DMS53 treated with DMSO at 0.1 percent for 48 hours (cell line): ENCODE measurements around the gene HRH1.
"Not testable (repeated sequence)": the region's sequence is repeated elsewhere in the genome, so short reads cannot be mapped to it uniquely, and the experiment has no call there.

ENCODE experiments used
- DNase-seq: peaks from one replicate; lab custom pipeline; 2025; ENCODE audit not compliant: unreplicated experiment; lab: John Stamatoyannopoulos, UW

Gene HRH1

DNA sequence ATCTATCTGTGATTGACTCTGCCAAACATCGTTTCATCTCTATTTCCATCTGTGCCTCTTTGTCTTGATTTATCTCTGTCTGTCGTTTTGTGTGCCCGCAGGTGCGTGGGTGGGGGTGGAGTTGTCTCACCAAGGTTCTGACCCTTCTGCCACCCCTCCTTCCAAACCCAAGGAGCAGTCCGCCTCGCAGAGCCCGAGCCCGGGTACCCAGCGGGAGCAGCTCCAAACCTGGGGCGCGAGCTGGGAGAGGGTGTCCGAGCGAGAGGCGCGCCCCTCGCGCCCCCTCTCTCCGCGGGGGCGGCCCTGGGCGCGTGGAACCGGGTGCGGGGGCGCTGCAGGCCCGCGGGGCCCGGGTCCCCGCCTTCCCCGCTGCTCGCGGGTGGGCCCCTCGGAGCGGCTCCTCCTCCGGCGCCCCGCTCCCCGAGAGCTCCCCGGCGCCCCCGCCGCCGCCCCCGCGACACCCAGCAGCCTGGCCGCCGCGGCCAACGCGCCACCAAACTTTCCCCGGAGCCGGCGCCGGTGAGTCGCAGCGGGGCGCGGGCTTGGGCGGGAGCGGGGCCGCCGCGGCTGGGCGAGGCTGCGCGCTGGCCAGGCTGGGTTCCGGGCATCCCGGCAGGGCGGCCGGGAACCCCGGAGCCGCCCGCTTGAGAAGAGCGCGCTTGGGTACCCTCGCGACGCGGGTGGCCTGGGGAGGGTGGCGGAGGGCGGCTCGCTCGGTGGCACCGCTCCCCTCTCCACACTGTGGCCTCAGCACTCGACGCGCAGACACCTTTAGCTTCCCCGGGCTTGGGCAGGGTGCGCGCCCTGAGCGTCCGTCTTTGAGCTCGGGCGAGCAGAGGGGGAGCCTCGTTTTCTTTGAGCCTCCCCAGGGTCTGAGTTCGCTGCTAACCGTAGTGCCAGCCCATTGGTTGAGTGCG lies at the start of gene HRH1:
HRH1 (plus strand) TSS at position 458 of the 917 bp plus-strand sequence. CDS start 104,545 bp downstream, outside the sequence.
- DNase-seq = no peak

DNA sequence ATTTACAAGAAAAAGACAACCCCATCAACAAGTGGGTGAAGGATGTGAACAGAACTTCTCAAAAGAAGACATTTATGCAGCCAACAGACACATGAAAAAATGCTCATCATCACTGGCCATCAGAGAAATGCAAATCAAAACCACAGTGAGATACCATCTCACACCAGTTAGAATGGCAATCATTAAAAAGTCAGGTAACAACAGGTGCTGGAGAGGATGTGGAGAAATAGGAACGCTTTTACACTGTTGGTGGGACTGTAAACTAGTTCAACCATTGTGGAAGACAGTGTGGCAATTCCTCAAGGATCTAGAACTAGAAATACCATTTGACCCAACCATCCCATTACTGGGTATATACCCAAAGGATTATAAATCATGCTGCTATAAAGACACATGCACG lies 41.0 kb upstream of the HRH1 start:
- DNase-seq = not testable (repeated sequence)

DNA sequence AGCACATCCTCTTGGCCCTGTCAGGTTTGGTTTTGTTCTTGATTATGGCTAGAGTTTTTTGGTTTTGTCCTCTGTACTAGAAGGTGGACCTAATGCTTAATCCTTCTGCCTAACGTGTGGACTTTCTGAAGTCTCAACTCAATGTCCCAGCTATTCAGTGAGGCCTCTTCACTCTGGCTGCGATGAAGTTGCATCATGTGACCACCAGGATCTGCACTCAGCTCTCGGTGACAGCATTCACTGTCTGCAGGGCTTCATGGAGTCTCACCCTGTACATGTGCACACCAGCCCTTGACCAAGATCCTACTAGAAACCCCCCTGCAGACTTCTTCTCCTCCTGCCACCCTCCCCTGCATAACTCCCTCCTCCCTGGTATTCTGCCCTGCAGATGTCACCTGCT lies 38.7 kb upstream of the HRH1 start:
- DNase-seq = no peak

DNA sequence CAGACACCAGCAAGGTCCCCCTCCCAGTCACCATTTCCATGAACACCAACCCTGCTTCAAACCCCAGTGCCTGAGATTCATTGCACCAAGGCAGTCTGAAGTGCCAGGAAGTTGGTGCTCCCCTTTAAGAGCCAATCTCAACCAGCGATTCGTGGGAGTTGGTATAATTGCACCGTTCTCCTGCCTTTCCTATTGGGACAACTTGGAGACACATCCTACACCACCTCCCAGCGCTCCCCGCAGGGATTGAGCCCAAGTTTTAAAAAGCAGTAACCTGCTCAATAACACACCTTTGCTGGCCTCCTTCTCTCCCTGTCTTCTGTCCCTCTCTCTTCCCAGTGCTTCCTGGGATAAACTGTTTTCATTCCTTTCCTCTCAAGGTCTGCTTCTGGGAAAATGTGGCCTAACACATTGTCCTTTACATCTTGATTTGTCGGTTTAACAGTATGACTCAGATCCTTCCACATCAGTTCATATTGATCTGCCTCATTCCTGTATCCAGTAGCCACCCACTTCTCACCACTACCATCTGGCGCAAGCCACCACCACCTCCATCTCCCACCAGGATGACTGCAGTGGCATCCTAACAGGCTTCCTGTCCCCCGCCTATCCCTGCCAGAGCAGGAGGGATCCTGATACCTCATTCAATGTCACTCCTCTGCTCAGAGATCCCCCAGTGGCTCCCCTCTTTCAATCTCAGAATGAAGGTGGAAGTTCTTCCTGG lies 37.8 kb upstream of the HRH1 start:
- no peak for DNase-seq

DNA sequence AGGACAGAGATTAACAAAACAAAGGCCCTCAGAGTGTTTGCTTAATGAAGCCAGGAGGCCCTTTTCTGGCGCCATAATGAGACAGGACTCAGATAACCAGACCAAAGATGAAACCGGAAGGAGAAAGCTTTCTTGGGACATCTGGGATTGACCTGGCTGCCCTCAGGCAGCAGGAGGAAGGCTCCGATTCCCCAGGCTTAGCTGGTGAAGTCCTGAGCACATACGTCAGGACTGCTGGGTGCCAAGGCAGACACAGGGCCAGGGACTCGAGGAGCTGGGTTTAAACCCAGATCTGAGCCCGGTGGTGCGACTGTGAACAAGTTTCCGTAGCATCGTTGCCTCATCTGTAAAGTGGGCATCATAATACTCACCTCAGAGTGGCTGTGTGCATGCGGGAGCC lies 36.7 kb upstream of the HRH1 start:
- no peak for DNase-seq

DNA sequence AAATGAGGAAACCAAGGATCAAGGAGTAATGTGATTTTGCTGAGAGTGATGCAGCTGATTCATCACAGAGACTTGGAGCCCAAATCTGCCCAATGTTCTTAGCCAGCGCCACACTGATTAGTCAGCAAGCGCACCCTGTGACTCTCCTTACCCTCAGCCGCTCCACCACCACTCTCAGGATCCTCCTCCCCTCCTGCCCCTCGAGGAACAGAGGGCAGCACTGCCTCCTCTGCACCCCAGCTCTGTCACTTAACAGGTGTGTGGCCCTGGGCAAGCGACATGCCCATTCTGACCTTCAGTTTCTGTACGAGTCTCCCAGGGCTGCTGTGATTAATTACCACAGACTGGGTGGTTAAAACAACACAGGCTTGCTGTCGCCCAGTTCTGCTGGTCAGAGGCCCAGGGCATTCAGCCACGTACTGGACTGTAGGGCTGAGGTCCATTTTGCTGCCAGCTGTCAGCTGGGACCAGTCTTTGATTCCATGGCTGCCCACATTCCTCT lies 36.1 kb upstream of the HRH1 start:
- DNase-seq = no peak

DNA sequence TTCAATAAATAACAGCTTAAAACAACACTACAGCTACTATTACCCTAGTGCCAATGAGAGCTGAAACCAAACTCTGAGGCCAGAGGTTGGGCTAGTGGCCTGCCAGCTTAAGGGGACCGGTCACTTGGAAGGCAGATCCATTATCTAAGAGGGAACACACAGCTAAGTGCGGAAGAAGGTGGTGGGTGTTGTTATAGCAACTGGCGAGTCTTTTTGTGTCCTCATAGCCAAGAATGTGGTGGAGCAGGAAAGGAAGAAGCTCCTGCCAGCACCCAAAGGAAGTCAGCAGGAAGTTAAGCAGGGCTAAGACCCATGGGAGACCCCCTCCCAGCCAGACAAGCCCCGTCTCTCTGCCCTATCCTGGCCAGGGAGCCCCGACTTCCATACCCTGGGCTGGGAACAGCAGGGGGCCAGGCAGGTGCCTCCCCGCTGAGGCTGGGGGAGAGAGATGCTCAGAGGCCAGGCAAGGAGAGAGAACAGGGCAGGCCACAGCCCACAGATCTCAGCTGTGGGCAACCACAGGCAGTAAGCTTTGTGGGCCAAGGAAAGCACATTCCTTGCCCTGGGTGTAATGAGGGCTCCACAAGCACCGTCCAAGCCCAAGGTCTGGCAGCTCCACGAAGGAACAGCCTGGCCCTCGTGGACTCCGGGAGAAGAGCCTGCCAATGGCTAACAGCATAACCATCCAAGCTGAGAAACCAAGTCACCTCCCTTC lies 34.0 kb upstream of the HRH1 start:
- no peak for DNase-seq

DNA sequence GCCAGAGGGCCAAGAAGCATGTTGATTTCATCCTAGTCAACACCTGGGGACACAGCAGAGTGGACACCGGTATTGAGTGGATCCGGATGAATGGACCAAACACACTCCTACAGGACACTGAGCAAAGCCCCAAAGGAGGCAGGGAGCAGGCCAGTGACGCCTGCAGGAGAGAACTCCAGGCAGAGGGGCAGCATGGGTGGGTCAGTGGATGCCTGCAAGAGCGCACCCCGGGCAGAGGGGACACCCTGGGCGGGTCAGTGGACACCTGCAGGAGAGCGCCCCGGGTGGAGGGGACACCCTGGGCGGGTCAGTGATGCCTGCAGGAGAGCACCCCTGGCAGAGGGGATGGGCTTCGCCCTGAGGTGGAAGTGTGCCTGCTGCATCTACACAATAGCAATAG lies 27.6 kb upstream of the HRH1 start:
- no peak for DNase-seq

GRCh38 chr3:11128682-11129632 lies 25.3 kb upstream of the HRH1 start:
- no peak for DNase-seq

DNA sequence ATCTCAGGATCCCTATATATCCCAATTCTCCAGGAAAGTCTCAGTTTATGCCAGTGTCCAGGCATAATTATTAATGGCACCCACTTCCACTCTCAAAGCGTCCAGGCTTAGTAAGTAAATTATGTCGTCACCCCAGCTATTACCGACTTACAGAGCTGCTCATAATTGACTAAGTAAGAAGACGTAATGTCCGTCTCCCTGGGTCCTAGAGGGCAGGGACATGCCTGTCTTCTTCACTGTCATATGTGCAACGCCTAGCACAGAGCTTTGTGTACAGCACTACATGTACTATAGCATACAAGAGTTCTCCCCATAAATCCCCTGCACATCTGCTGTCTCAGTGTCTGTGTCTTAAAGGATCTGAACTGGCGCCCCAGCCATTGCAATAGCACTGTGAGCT lies 23.9 kb upstream of the HRH1 start:
- no peak for DNase-seq

GRCh38 chr3:11131371-11131770 lies 22.9 kb upstream of the HRH1 start:
- DNase-seq = no peak

DNA sequence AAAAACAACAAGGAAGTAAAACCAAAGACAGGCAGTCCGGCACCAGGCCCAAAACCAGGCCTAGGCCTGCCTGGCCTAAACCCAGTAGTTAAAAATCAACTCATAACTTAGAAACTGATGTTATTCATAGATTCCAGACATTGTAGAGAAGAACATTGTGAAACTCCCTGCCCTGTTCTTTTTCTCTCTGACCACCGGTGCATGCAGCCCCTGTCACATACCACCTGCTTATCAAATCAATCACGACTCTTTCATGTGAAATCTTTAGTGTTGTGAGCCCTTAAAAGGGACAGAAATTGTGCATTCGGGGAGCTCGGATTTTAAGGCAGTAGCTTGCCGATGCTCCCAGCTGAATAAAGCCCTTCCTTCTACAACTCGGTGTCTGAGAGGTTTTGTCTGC lies 22.4 kb upstream of the HRH1 start:
- DNase-seq = not testable (repeated sequence)

DNA sequence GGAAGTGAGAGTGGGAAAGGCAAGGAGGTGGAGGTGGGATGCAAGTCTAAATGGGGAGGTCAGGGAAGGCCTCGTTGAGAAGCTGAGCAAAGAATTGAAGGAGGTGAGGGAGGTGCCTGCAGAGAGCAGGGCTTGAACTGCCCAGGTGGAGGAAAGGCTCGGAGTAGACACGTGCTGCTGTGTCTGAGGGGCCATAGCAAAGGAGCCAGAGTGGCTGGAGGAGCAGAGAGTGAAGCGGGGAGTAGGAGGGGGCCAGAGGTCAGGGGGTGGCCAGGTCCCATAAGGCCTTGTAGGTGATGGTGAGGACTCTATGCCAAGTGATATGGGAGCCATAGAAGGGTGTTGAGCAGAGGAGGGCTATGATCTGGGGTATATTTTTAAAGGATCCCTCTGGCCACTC lies 21.4 kb upstream of the HRH1 start:
- no peak for DNase-seq

GRCh38 chr3:11134794-11135193 lies 19.5 kb upstream of the HRH1 start:
- no peak for DNase-seq

DNA sequence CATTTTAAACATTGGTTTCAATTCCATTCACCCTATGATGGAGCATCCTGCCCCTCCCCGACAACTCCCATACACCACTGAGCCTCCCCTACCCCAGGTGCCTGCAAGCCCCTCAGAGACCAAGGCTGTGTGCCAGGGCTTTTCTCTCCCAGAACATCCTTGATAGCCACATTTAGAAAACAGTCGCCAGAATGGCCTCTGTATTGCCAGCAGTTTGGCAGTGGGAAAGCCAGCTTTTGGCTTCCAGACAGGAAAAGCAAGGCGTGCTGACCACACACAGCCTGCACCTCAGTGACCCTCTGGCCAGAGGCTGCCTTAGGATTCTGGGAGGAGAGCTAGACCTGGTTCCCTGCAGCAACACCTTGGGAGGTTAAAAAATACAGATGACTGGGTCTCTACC lies 18.2 kb upstream of the HRH1 start:
- no peak for DNase-seq

- DNase-seq = no peak
These were observed 17.3 kb upstream of the HRH1 start for GRCh38 chr3:11136830-11137626.

GRCh38 chr3:11137627-11137959 lies 16.7 kb upstream of the HRH1 start:
- no peak for DNase-seq

DNA sequence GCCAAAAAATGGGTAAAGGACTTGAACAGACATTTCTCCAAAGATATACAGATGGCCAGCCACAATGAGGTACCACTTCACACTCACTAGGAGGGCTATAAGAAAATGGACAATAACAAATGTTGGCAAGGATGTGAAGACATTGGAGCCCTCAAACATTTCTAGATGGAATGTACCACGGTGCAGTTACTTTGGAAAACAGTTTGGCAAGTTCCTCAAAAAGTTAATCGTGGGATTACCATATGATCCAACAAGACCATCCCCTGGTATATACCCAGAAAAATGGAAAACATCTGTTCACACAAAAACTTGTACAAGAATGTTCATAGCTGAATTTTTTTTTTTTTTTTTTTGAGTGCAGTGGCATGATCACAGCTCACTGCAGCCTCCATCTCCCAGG lies 15.9 kb upstream of the HRH1 start:
- no peak for DNase-seq

DNA sequence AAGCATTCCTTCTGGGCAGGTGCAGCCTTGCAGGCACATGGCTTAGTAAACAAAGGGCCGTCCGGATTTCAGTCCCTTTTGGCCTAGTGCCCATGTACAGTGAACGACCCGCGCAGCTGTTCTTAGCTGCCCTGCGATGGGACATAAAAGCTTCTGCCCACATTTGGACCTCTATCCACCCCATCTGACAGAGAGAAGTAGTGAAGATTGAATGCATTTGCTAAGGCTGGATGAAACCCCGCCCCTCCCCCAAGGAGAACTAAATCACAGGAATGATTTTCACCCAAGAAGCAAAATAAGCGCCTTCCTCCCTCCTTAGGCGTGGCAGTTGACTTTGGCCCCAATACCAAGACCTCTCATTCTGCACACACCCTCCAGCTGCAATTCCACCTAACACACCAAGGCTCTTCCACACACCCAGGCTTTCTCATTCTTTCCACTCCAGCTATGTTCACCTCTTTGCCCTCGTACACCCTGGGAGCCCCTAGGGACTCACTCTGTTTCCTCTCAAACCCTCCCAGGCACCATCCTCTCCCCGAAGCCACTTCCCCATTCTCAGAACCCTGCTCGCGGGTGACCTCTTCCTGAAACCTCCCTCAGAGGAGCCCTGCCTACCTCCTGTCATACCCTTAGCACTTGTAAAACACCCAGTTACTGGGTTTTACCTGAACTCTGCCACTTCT lies 14.1 kb upstream of the HRH1 start:
- DNase-seq = no peak
